ENCODE data around the gene SMIM11. TPM values are rescaled to one million over a fixed set of nuclear protein-coding genes. Genes with fewer than 3 reads are reported as not detected.

Gene SMIM11
- total and polyA plus RNA-seq, 2 of the 4 experiments (the other 2 are of a cell fraction), result 3.6 to 8.8 TPM

- Histone ChIP-seq H2BK5ac (ENCODE audit: low read depth, low read length, poor library complexity, severe bottlenecking) (no peak overlapping the region), H3K27ac (ENCODE audit: insufficient read depth, low read length) (no peak overlapping the region), H3K9me3 (ENCODE audit: control insufficient read depth, insufficient read depth, low read length) (no peaks in the 10 kb centered on the region), H4K20me1 (ENCODE audit: insufficient read depth, low read length) (no peaks in the 10 kb centered on the region), H2AK5ac (ENCODE audit: low read depth, low read length) (no peak overlapping the region), H3K79me1 (ENCODE audit: low read depth in 1 of 2, low read length in 2 of 2) (no peaks in the 10 kb centered on the region), H3K4ac (ENCODE audit: low read depth, low read length) (no peak overlapping the region), H4K5ac (ENCODE audit: low read depth, low read length) (no peak overlapping the region), H3K9ac (ENCODE audit: low read depth, low read length) (no peak overlapping the region), H4K8ac (ENCODE audit: low read depth in 2 of 2, low read length in 2 of 2) (no peak overlapping the region), H2BK15ac (ENCODE audit: low read depth, low read length) (no peak overlapping the region), H3K18ac (ENCODE audit: low read depth, low read length) (no peak overlapping the region), H3K9me1 (ENCODE audit: insufficient read depth, low read length) (peaks cover 2% of the 10 kb centered on the region), H3K4me3 (ENCODE audit: insufficient read depth, low read depth, low read length) (no peak overlapping the region), H2AK9ac (replicated peaks; ENCODE audit: low read depth, low read length, poor library complexity) (no peak overlapping the region), H3K4me2 (ENCODE audit: low read depth, low read length) (no peak overlapping the region), H3K27me3 (ENCODE audit: control insufficient read depth, insufficient read depth, low read length) (peaks cover 8% of the 10 kb centered on the region), H4K91ac (ENCODE audit: insufficient read depth, low read depth, low read length) (no peak overlapping the region), H3K23ac (ENCODE audit: low read depth, low read length) (no peak overlapping the region), H2BK20ac (ENCODE audit: low read depth, low read length) (no peak overlapping the region), H2AFZ (replicated peaks; ENCODE audit: low read length, poor library complexity) (no peak overlapping the region), H3K56ac (ENCODE audit: extremely low read depth, insufficient read depth, low read length) (no peak overlapping the region), H2BK120ac (ENCODE audit: low read depth, low read length) (no peak overlapping the region), H3K36me3 (ENCODE audit: control insufficient read depth, insufficient read depth, low read length) (no peaks in the 10 kb centered on the region), H3K14ac (replicated peaks; ENCODE audit: low read depth, low read length) (no peak overlapping the region), H3K4me1 (ENCODE audit: control insufficient read depth, insufficient read depth, low read length) (peaks cover 25% of the 10 kb centered on the region)
- ChIA-PET POLR2A (ENCODE audit: unreplicated experiment) (no interaction called here), CTCF (interaction anchor here (1.0 kb wide), 1 partner anchor 16 kb away, joined by 3 read pairs; no protein-coding TSS in a partner anchor)
- BruUV-seq (replicated peaks), result no TSS peak
- 100% methylated on average over 1 of the region's 6 CpGs; no CpG with 5 or more reads in 1 of the 2 experiments for WGBS, 2 experiments (ENCODE audit: extremely low coverage in 2 of 2, insufficient read length in 1 of 2)
- no peak for TF ChIP-seq RCOR1 (IDR thresholded peaks at IDR 0.05; ENCODE audit: insufficient replicate concordance, low read length)
- no peak for TF ChIP-seq RFX5 (IDR thresholded peaks at IDR 0.05; ENCODE audit: low read depth, low read length)
- TF ChIP-seq CEBPB (IDR thresholded peaks at IDR 0.05; ENCODE audit: low read depth, low read length), result no peak
- TF ChIP-seq BHLHE40 (IDR thresholded peaks at IDR 0.05; ENCODE audit: low read depth, low read length), result no peak
- TF ChIP-seq USF2 (IDR thresholded peaks at IDR 0.05; ENCODE audit: low read depth, low read length), result no peak
- TF ChIP-seq ELK1 (IDR thresholded peaks at IDR 0.05; ENCODE audit: borderline replicate concordance, low read depth, low read length), result no peak
- TF ChIP-seq CTCF (conservative IDR thresholded peaks at IDR 0.05; ENCODE audit: low read depth, low read length), result no peak
- no peak for TF ChIP-seq SMC3 (IDR thresholded peaks at IDR 0.05; ENCODE audit: low read depth, low read length)
- TF ChIP-seq CHD1 (IDR thresholded peaks at IDR 0.05; ENCODE audit: low read depth, low read length), result no peak
- no peak for TF ChIP-seq MAFK (IDR thresholded peaks at IDR 0.05; ENCODE audit: low read depth, low read length)
- DNase-seq (no peak), ATAC-seq (ENCODE audit: low read depth) (no peak)
- dilution Hi-C loops (cut with HindIII; ENCODE audit: low sequenced_read_pairs, unreplicated experiment), result no loop called here
- intact Hi-C loops (cut with micrococcal nuclease), result no loop called here
- in situ Hi-C loops (cut with MboI; ENCODE audit: low sequenced_read_pairs), result no loop called here
Observed at GRCh38 chr21:34332347-34332746, 43.0 kb upstream of the SMIM11 start.

Data from IMR-90 (cell line).